Measurements from ENCODE around the gene GHRHR.

The GHRHR gene

DNA sequence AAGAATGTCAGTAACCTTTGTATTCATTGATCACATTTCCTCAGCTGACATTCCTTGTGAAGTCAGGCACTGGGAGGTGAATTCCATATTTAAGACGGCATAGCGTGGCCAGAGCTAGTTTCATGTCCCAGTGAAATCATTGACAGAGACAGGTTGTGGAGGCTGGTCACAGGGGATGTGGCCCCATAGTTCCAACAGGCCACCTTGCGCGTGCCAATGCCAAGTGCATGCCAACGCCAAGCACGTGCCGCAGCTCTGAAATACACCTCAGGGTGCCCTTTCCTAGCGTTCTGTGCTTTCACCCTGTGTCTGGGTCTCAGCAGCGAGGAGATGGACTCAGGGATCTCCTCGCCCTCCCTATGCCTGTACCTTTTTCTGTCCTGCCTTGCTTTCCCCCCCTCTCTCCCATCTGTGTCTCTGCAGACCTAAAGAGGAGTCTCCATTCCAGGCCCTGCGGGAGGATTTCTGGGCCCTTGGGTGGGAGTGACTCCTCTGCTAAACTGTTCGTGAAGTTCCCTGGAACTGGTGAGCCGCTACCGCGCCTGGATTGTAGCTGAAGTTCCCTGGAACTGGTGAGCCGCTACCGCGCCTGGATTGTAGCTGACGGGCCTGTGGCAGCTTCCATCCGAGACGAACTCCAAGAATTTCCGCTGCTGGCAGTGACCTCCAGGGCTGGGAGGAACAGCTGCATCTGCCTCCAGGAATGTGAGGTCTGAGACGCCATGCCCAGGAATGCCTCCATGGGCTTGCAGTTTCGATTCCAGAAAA, 32.4 kb upstream of the GHRHR start:
- DNase-seq = no peak
- no peaks in the 10 kb centered on the region for H3K9me3 ChIP-seq
- no peaks in the 10 kb centered on the region for H3K36me3 ChIP-seq
- H3K4me1 ChIP-seq = peaks cover 4% of the 10 kb centered on the region
- H3K27me3 ChIP-seq = no peaks in the 10 kb centered on the region
- H3K4me3 ChIP-seq (ENCODE audit: low read depth, low read length) = no peak overlapping the region
- no peak for TF ChIP-seq CTCF (IDR thresholded peaks at IDR 0.05; ENCODE audit: low read depth, low read length)

DNA sequence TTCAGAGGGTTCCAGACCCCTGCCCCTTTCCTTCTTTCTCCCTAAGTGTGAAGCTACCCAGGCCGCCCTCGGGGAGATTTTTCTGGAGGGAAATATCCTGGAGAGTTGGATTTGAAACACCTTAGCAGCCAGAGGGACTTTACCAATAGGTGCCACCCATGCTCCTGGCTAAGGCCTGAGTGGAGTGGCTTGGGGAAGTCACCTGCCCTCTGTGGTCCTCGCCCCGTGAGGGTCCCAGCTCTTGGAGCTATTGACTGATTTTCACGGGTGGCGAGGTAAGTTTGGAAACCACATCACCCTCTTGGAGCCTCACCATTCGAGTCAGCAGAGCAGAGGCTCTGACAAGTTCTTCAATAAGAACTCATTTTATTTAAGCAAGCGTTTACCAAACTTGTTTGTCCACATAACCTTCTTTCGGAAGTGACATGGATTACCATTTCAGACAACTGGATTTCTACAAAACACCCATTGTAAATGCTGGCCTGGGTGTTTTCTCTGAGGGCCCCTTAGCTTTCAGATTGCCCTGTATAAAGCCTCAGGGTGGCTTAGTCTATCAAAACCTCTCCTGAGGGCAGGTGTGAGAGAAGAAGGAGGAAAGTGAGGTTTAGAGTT, 31.7 kb upstream of the GHRHR start:
- Histone ChIP-seq H3K9me3 (no peaks in the 10 kb centered on the region), H3K27me3 (no peaks in the 10 kb centered on the region), H3K4me1 (no peaks in the 10 kb centered on the region; the same call in none of the 2 replicates), H3K4me3 (ENCODE audit: low read depth, low read length) (no peak overlapping the region), H3K36me3 (no peaks in the 10 kb centered on the region)
- DNase-seq = no peak
- TF ChIP-seq CTCF (IDR thresholded peaks at IDR 0.05; ENCODE audit: low read depth, low read length) = no peak

GRCh38 chr7:30932562-30932961, 31.2 kb upstream of the GHRHR start:
- Histone ChIP-seq H3K9me3 (no peaks in the 10 kb centered on the region), H3K36me3 (no peaks in the 10 kb centered on the region), H3K4me3 (ENCODE audit: low read depth, low read length) (no peak overlapping the region), H3K27me3 (no peaks in the 10 kb centered on the region), H3K4me1 (no peaks in the 10 kb centered on the region; the same call in none of the 2 replicates)
- no peak for DNase-seq
- TF ChIP-seq CTCF (IDR thresholded peaks at IDR 0.05; ENCODE audit: low read depth, low read length) = no peak

GRCh38 chr7:30933124-30933974, 30.4 kb upstream of the GHRHR start:
- Histone ChIP-seq H3K27me3 (no peaks in the 10 kb centered on the region), H3K36me3 (no peaks in the 10 kb centered on the region), H3K4me1 (no peaks in the 10 kb centered on the region; the same call in none of the 2 replicates), H3K4me3 (ENCODE audit: low read depth, low read length) (no peak overlapping the region), H3K9me3 (no peaks in the 10 kb centered on the region)
- TF ChIP-seq CTCF (IDR thresholded peaks at IDR 0.05; ENCODE audit: low read depth, low read length) = no peak
- peak; percentile 9 for DNase-seq

- Histone ChIP-seq H3K4me1 (no peaks in the 10 kb centered on the region; the same call in none of the 2 replicates), H3K4me3 (ENCODE audit: low read depth, low read length) (no peak overlapping the region), H3K9me3 (no peaks in the 10 kb centered on the region), H3K27me3 (no peaks in the 10 kb centered on the region), H3K36me3 (no peaks in the 10 kb centered on the region)
- DNase-seq = no peak
- no peak for TF ChIP-seq CTCF (IDR thresholded peaks at IDR 0.05; ENCODE audit: low read depth, low read length)
Observed at GRCh38 chr7:30934225-30934624, 29.5 kb upstream of the GHRHR start.
